GM19467 (cell line): ENCODE results near the gene METTL27.
"Not testable (repeated sequence)": the region's sequence is repeated elsewhere in the genome, so short reads cannot be mapped to it uniquely, and the experiment has no call there.

Source experiments
- ATAC-seq: cut with Tn5 transposase; IDR thresholded peaks from one replicate; pipeline ENCODE4 v1.9.1; 2021; ENCODE audit warnings: mild to moderate bottlenecking, moderate library complexity; ENCODE audit not compliant: unreplicated experiment

METTL27 gene

GRCh38 chr7:73821597-73822285, 20.6 kb downstream of the METTL27 start:
- ATAC-seq = not testable (repeated sequence)

- no peak for ATAC-seq
Observed at GRCh38 chr7:73820013-73820412, 22.3 kb downstream of the METTL27 start.

GRCh38 chr7:73817121-73817520, 25.2 kb downstream of the METTL27 start:
- no peak for ATAC-seq

- ATAC-seq = no peak
Observed at GRCh38 chr7:73815436-73815835, 26.9 kb downstream of the METTL27 start.

- ATAC-seq = no peak
Observed at GRCh38 chr7:73812996-73813395, 29.3 kb downstream of the METTL27 start.

- no peak for ATAC-seq
Observed at GRCh38 chr7:73811760-73812168, 30.6 kb downstream of the METTL27 start.

- ATAC-seq = no peak
Observed at GRCh38 chr7:73810998-73811360, 31.3 kb downstream of the METTL27 start.

- ATAC-seq = no peak
Observed at GRCh38 chr7:73809467-73809951, 32.8 kb downstream of the METTL27 start.

GRCh38 chr7:73802459-73802858, 39.9 kb downstream of the METTL27 start:
- no peak for ATAC-seq

- no peak for ATAC-seq
Observed at GRCh38 chr7:73801577-73801976, 40.7 kb downstream of the METTL27 start.

- ATAC-seq = no peak
Observed at GRCh38 chr7:73799282-73800141, 42.8 kb downstream of the METTL27 start.

- ATAC-seq = not testable (repeated sequence)
Observed at GRCh38 chr7:73797176-73797575, 45.1 kb downstream of the METTL27 start.

GRCh38 chr7:73796656-73797055, 45.7 kb downstream of the METTL27 start:
- ATAC-seq = not testable (repeated sequence)

- not testable (repeated sequence) for ATAC-seq
Observed at GRCh38 chr7:73795188-73795587, 47.1 kb downstream of the METTL27 start.

GRCh38 chr7:73791170-73791690, 51.1 kb downstream of the METTL27 start:
- ATAC-seq = not testable (repeated sequence)

GRCh38 chr7:73789051-73789450, 53.3 kb downstream of the METTL27 start:
- no peak for ATAC-seq

GRCh38 chr7:73787786-73788048, 54.6 kb downstream of the METTL27 start:
- not testable (repeated sequence) for ATAC-seq

- ATAC-seq = no peak
Observed at GRCh38 chr7:73786588-73786987, 55.7 kb downstream of the METTL27 start.
